SK-N-SH (cell line): ENCODE data around the gene MRPS12. TPM values are rescaled to one million over a fixed set of nuclear protein-coding genes. Genes with fewer than 3 reads are reported as not detected.

ENCODE experiments used
- CTCF ChIA-PET: fragments of 300-600, 350-600 bp; formaldehyde crosslinking; extraction: SDS; loops from one replicate; lab custom pipeline; 2021; lab: Yijun Ruan, JAX
- POLR2A ChIA-PET: fragments of 350-600 bp; sonication (Branson Sonifier 250); formaldehyde crosslinking; extraction: SDS; loops from one replicate; lab custom pipeline; 2020; ENCODE audit warnings: antibody characterized with exemption, inconsistent platforms; lab: Yijun Ruan, JAX
- DNase-seq: peaks from one replicate; pipeline ENCODE4 v3.0.0; 2012
- H2AFZ ChIP-seq: fragments of 200-600 bp; sonication (generic); 2 replicates; pipeline ENCODE4 v1.8.1; 2016; ENCODE audit warnings: antibody characterized with exemption, mild to moderate bottlenecking, low read depth
- H3F3A ChIP-seq: fragments of 200-600 bp; sonication (generic); replicated peaks from 2 replicates; pipeline ENCODE3; 2016; ENCODE audit warnings: antibody characterized with exemption, mild to moderate bottlenecking; ENCODE audit not compliant: insufficient read depth
- H3K27ac ChIP-seq, 2 experiments: fragments of 200-500 bp in 1 of 2; fragments of 200-600 bp in 1 of 2; sonication (Bioruptor generic) in 1 of 2; sonication (generic), shearing (Covaris generic) in 1 of 2; 2 replicates each; pipeline versions ENCODE4 v1.5.1 to v1.6.1; 2014 to 2016; ENCODE audit warnings: low read depth in 2 of 2, inconsistent platforms in 1 of 2, low read length in 1 of 2, mild to moderate bottlenecking in 1 of 2, mixed read lengths in 1 of 2
- H3K27me3 ChIP-seq: fragments of 200-600 bp; sonication (generic), shearing (Covaris generic); 2 replicates; pipeline ENCODE4 v1.6.1; 2016; ENCODE audit warnings: mixed run types; ENCODE audit not compliant: insufficient read depth
- H3K36me3 ChIP-seq, 2 experiments: fragments of 200-500 bp in 1 of 2; fragments of 200-600 bp in 1 of 2; sonication (Bioruptor generic) in 1 of 2; sonication (generic) in 1 of 2; replicated peaks in 1 of 2; 2 replicates each; pipeline versions ENCODE3 to v1.5.1; 2014 to 2016; ENCODE audit warnings: low read length in 1 of 2, mild to moderate bottlenecking in 1 of 2; ENCODE audit not compliant: insufficient read depth in 2 of 2, control insufficient read depth in 1 of 2
- H3K4me1 ChIP-seq, 2 experiments: fragments of 200-500 bp in 1 of 2; fragments of 200-600 bp in 1 of 2; sonication (Bioruptor generic) in 1 of 2; sonication (generic), shearing (Covaris generic) in 1 of 2; 2 replicates each; pipeline versions ENCODE4 v1.5.1 to v1.6.1; 2014 to 2016; ENCODE audit warnings: low read depth in 1 of 2, low read length in 1 of 2, mixed run types in 1 of 2; ENCODE audit not compliant: insufficient read depth in 2 of 2, control insufficient read depth in 1 of 2
- H3K4me2 ChIP-seq: fragments of 200-600 bp; sonication (generic), shearing (Covaris generic); 2 replicates; pipeline ENCODE4 v1.6.1; 2017; ENCODE audit warnings: mixed run types
- H3K4me3 ChIP-seq, 2 experiments: fragments of 200-500 bp in 1 of 2; fragments of 200-600 bp in 1 of 2; sonication (Bioruptor generic) in 1 of 2; sonication (generic), shearing (Covaris generic) in 1 of 2; 2 replicates each; pipeline versions ENCODE4 v1.5.1 to v1.8.1; 2014 to 2016; ENCODE audit warnings: low read depth in 2 of 2, inconsistent platforms in 1 of 2, low read length in 1 of 2, mild to moderate bottlenecking in 1 of 2, mixed read lengths in 1 of 2, moderate library complexity in 1 of 2
- H3K79me2 ChIP-seq: fragments of 200-600 bp; sonication (generic); 2 replicates; pipeline ENCODE4 v1.8.1; 2017; ENCODE audit warnings: mild to moderate bottlenecking; ENCODE audit not compliant: insufficient read depth
- H3K9ac ChIP-seq: fragments of 200-600 bp; sonication (generic); 2 replicates; pipeline ENCODE4 v1.6.1; 2017; ENCODE audit warnings: mixed run types
- H3K9me2 ChIP-seq: fragments of 200-600 bp; sonication (generic); 2 replicates; pipeline ENCODE4 v1.6.1; 2017; ENCODE audit warnings: mixed run types
- H3K9me3 ChIP-seq: fragments of 200-600 bp; sonication (generic); 2 replicates; pipeline ENCODE4 v1.6.1; 2017; ENCODE audit warnings: mixed run types, mild to moderate bottlenecking, moderate library complexity
- H4K20me1 ChIP-seq: fragments of 200-600 bp; sonication (generic); 2 replicates; pipeline ENCODE4 v1.6.1; 2017; ENCODE audit warnings: mild to moderate bottlenecking, mixed run types; ENCODE audit not compliant: insufficient read depth
- CTCF ChIP-seq: fragments of 200-600 bp; sonication (generic); IDR thresholded peaks from 2 replicates; pipeline ENCODE4 v1.6.1; 2017; ENCODE audit warnings: antibody characterized with exemption, mild to moderate bottlenecking, moderate library complexity
- EP300 ChIP-seq, 2 experiments: IDR thresholded peaks; 2 replicates each; pipeline versions ENCODE4 v1.4.0 to v1.6.1; 2012; ENCODE audit warnings: borderline replicate concordance in 1 of 2, low read depth in 1 of 2, low read length in 1 of 2
- FOXM1 ChIP-seq: IDR thresholded peaks from 2 replicates; pipeline ENCODE4 v1.4.0; 2012; ENCODE audit warnings: low read depth, mild to moderate bottlenecking
- GABPA ChIP-seq: IDR thresholded peaks from 2 replicates; pipeline ENCODE4 v1.4.0; 2012; ENCODE audit warnings: low read depth, mild to moderate bottlenecking
- GATA2 ChIP-seq: sonication (generic); formaldehyde crosslinking; IDR thresholded peaks from 2 replicates; pipeline ENCODE4 v1.5.0; 2020; ENCODE audit warnings: mild to moderate bottlenecking, missing genetic modification reagents
- MAX ChIP-seq: IDR thresholded peaks from 2 replicates; pipeline ENCODE4 v1.4.0; 2012; ENCODE audit warnings: low read depth
- PBX3 ChIP-seq: IDR thresholded peaks from 2 replicates; pipeline ENCODE4; 2012
- TEAD4 ChIP-seq: IDR thresholded peaks from 2 replicates; pipeline ENCODE4 v1.4.0; 2012; ENCODE audit warnings: mild to moderate bottlenecking, borderline replicate concordance; ENCODE audit not compliant: insufficient read depth
- YY1 ChIP-seq: IDR thresholded peaks from 2 replicates; pipeline ENCODE4 v1.4.0; 2012; ENCODE audit warnings: low read depth, mild to moderate bottlenecking
- WGBS: methylation state at CpG from one replicate; pipeline ENCODE4 v1.1.6; 2017; ENCODE audit warnings: low lambda C conversion rate; 5-methylcytosine and 5-hydroxymethylcytosine counted together
- polyA plus RNA-seq, 3 experiments: library from polyadenylated mRNA; depleted of rRNA; stranded (reverse); fragments of >200 nt; gene quantifications; 2 replicates each; pipeline ENCODE4 v1.2.3, GENCODE V29; 2012

Gene MRPS12
- polyA plus RNA-seq, 1 of the 3 experiments (the other 2 are of a cell fraction): 59.6 TPM

GRCh38 chr19:38958301-38958700 is 27.6 kb downstream of the MRPS12 start:
- DNase-seq: no peak
- H3K9ac ChIP-seq: no peak overlapping the region
- H3K27ac ChIP-seq: no peak overlapping the region
- TF ChIP-seq TEAD4 (no peak), MAX (no peak)
- H3K4me1 ChIP-seq: peaks cover 0 to 2% of the 10 kb centered on the region in 2 experiments; a peak in 1 of 4 replicates
- peaks cover 8% of the 10 kb centered on the region; the same call in 1 of the 2 replicates for H3K79me2 ChIP-seq
- H2AFZ ChIP-seq: no peak overlapping the region
- no peak overlapping the region for H3K4me3 ChIP-seq
- no peaks in the 10 kb centered on the region; the same call in 1 of the 2 replicates for H4K20me1 ChIP-seq
- peaks cover 6% of the 10 kb centered on the region for H3F3A ChIP-seq
- ChIA-PET CTCF (interaction anchor here (1.3 to 1.7 kb wide), 2 partner anchors 12 to 19 kb away, joined by 4 read pairs; no protein-coding TSS in a partner anchor), POLR2A (no interaction called here)
- no peaks in the 10 kb centered on the region for H3K9me3 ChIP-seq
- H3K36me3 ChIP-seq: no peaks in the 10 kb centered on the region
- H3K9me2 ChIP-seq: no peaks in the 10 kb centered on the region
- 100% methylated on average over 2 of the region's 2 CpGs for WGBS
- H3K27me3 ChIP-seq: no peaks in the 10 kb centered on the region
- no peak overlapping the region for H3K4me2 ChIP-seq

GRCh38 chr19:38959618-38960017 is 28.9 kb downstream of the MRPS12 start:
- DNase-seq: no peak
- no peak overlapping the region for H3K27ac ChIP-seq
- H4K20me1 ChIP-seq: no peaks in the 10 kb centered on the region; the same call in 1 of the 2 replicates
- H3K36me3 ChIP-seq: peaks cover 0 to 4% of the 10 kb centered on the region in 2 experiments
- H3K9me2 ChIP-seq: no peaks in the 10 kb centered on the region
- H3K79me2 ChIP-seq: peaks cover 8% of the 10 kb centered on the region; the same call in 1 of the 2 replicates
- TF ChIP-seq PBX3 (no peak), GABPA (no peak), YY1 (no peak), CTCF (no peak), EP300 (IDR thresholded peaks at IDR 0.05; ENCODE audit: borderline replicate concordance in 1 of 2, low read depth in 1 of 2, low read length in 1 of 2) (no peak), FOXM1 (no peak), GATA2 (no peak)
- CTCF ChIA-PET: interaction anchor here (0.9 to 1.7 kb wide), 4 partner anchors 9 to 162 kb away, joined by 3 to 4 read pairs (median 4); no protein-coding TSS in a partner anchor
- no peak overlapping the region for H3K4me3 ChIP-seq
- H3K9me3 ChIP-seq: no peaks in the 10 kb centered on the region
- POLR2A ChIA-PET: no interaction called here
- H2AFZ ChIP-seq: no peak overlapping the region
- H3K9ac ChIP-seq: no peak overlapping the region
- no peaks in the 10 kb centered on the region for H3K27me3 ChIP-seq
- H3K4me1 ChIP-seq: peaks cover 0 to 2% of the 10 kb centered on the region in 2 experiments; a peak in 1 of 4 replicates
- WGBS: 91% methylated on average over 5 of the region's 5 CpGs
- peaks cover 6% of the 10 kb centered on the region for H3F3A ChIP-seq
- H3K4me2 ChIP-seq: no peak overlapping the region
